ENCODE results near the gene PSMF1.

Gene PSMF1

DNA sequence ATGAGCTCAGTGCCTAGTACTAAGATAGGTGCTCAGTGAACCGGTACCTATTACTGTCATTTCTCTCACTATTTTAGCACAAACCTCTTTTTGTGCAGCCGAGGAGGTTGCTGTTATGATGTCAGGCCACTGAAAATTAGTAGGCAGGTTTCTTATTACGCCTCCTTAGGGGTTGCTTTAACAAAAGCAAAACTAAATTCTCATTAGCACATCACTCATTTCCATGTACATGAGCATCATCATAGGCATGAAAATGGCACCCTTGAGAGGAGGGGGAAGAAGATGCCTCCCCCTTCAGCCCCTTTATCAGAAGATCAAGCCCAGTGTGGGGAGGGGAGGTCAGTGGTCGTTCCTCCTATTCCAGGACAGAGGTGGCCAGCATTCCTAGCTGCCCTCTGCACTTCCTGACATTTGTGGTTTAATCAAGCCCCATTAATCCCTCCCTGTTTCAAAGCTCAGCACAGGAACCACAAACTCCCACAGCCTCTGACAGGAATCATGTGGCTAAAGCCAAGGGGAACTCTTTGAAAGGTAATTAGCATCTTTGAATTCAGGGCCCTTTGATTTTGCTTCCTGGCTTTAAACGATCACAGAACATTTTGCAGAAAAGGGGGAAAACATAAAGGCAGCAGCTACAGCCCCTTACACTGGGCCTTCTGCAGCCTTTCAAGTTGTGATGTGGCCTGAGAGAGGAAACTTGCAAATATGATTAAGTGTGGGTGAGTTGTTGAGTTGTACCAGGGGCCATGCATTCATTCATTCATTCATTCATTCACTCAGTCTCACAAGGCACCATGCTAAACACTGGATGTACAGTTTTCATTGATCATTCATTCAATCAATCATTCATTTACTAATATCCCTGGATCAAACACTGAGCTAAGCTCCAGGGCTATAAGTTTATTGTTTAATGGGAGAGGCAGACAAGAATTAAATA is 31.9 kb upstream of the PSMF1 start:
- TF ChIP-seq, protein P1, sequence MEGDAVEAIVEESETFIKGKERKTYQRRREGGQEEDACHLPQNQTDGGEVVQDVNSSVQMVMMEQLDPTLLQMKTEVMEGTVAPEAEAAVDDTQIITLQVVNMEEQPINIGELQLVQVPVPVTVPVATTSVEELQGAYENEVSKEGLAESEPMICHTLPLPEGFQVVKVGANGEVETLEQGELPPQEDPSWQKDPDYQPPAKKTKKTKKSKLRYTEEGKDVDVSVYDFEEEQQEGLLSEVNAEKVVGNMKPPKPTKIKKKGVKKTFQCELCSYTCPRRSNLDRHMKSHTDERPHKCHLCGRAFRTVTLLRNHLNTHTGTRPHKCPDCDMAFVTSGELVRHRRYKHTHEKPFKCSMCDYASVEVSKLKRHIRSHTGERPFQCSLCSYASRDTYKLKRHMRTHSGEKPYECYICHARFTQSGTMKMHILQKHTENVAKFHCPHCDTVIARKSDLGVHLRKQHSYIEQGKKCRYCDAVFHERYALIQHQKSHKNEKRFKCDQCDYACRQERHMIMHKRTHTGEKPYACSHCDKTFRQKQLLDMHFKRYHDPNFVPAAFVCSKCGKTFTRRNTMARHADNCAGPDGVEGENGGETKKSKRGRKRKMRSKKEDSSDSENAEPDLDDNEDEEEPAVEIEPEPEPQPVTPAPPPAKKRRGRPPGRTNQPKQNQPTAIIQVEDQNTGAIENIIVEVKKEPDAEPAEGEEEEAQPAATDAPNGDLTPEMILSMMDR (conservative IDR thresholded peaks at IDR 0.05) = no peak
- no peak overlapping the region for H3K27ac ChIP-seq

DNA sequence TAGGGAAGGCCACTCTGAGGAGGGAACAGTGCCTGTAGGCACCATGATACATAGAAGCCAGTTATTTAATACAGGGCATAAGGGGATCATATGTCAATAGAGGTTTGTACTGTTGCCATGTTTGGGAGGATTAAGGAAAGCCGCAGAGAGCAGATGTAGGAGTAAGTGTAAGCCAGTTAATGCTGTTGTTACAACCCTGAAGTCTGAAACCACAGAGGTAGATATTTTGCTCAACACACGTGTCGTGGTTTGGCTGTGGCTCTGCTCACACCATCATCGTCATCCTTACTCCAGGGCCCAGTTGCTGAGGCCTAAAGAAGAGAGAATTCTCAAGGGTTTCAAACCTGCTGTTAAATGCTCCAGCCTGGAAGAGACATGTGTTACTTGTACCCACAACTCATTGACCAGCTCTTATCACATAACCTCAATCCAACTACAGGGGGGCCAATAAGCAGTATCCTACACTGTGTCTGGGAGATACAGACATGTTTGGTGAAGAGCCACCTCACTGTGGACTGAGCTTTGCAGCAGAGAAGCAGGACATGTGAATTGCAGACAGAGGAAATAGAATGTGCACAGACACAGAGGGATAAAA is 31.0 kb upstream of the PSMF1 start:
- no peak overlapping the region for H3K27ac ChIP-seq
- TF ChIP-seq, protein P1 (conservative IDR thresholded peaks at IDR 0.05) = no peak

DNA sequence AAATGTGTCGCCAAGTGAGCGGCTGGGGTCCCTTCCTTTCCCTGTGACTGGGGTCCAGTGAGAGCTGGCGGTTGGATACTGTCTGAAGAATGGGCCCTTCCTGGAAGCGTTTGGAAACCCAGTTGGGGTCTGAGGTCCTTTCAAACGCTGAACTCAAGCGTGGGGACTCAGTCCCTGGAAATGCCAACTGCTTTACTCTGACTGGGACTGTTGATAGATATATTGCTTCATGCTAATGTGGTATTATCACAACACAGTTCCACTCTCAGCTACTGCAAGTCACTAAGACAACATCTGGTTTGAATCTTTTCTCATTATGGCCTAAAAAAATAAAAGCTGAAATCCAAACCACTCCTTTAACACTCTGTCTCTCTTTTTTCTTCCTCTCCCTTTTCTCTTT is 23.7 kb upstream of the PSMF1 start:
- TF ChIP-seq, protein P1 (conservative IDR thresholded peaks at IDR 0.05) = no peak
- H3K27ac ChIP-seq = no peak overlapping the region

DNA sequence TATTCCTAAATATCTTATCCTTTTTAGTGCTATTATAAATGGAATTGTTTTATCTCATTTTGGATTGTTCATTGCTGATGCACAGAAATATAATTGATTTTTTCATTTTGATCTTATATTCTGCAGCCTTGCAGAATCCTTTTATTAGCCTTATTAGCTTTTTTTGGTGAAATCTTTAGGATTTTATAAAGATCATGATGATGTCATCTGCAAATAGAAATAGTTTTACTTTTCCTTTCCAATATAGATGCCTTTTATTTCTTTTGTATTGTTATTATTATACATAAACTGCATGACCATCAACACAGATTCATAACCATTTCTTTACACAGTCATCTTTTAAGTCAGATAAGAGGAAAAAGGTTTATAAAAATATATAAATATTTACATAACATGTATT is 16.9 kb upstream of the PSMF1 start:
- no peak overlapping the region for H3K27ac ChIP-seq
- TF ChIP-seq, protein P1 (conservative IDR thresholded peaks at IDR 0.05) = no peak

DNA sequence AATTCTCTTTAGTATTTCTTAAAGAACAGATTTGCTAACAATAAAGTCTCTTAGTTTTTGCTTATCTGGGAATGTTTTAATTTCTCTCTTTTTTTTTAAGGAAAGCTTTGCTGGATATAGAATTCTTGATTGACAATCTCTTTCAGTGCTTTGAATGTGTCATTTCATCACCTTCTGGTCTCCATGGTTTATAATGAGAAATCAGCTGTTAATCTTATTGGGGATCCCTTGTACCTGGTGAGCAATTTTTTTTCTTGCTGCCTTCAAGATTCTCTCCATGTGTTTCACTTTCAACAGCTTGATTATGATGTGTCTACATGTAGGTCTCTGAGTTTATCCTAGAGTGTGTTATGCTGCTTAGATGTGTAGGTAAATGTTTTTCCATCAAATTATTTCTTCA is 16.4 kb upstream of the PSMF1 start:
- H3K27ac ChIP-seq = no peak overlapping the region

DNA sequence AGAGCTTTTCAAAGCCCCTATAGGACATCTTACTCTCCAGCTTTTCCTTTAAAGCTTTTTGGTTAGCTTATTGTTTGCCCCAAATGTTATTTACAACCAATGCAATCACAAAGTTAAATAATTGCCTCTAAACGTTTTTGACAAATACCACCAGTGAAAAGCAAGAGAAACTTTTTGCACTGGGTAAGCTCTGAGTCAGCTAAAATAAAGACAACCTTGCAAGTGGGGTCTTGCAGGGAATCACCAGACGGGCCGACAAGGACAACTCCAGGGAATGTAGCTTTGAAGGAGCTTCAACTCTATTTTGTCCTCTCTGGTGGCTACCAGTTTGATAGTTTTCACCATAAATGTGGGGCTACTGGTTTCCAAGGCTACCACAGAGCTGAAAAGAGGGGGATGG is 14.7 kb upstream of the PSMF1 start:
- TF ChIP-seq, protein P1 (conservative IDR thresholded peaks at IDR 0.05) = no peak
- no peak overlapping the region for H3K27ac ChIP-seq

More for the DNA sequence above, 16.4 kb upstream of the PSMF1 start:
- TF ChIP-seq, protein P1 (conservative IDR thresholded peaks at IDR 0.05) = no peak

DNA sequence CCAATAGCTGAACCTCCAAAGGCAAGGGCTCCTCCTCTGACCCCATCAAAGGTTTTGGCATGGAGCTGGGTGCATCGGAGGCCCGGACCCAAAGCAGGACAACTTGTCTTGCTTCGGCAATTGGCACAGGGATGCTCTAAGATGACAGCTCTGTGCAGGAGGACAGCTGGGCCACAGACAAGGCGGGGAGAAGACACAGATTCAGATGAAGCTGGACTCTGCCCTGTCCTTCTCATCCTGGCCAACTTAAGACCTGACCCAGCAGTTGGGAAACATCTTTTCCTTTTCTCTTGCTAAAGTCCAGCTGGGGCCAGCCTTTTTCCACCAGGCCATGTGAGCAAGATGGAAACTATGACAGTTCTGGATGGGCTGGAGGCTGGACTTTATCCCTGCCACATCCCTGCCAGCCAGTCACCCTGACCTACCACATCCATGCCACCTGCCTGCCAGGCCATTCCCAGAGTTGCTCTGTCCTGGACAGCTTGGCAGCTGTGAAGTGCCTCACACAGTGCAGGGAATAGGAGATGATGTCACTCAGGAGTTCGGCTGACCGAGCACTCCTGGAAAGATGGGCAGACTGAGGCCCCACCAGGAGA is 12.7 kb upstream of the PSMF1 start:
- TF ChIP-seq, protein P1 (conservative IDR thresholded peaks at IDR 0.05) = no peak

More for the DNA sequence above, 12.7 kb upstream of the PSMF1 start:
- no peak overlapping the region for H3K27ac ChIP-seq
